ENCODE data around the gene FOLH1.
"Not testable (repeated sequence)": the region's sequence is repeated elsewhere in the genome, so short reads cannot be mapped to it uniquely, and the experiment has no call there.

The FOLH1 gene

DNA sequence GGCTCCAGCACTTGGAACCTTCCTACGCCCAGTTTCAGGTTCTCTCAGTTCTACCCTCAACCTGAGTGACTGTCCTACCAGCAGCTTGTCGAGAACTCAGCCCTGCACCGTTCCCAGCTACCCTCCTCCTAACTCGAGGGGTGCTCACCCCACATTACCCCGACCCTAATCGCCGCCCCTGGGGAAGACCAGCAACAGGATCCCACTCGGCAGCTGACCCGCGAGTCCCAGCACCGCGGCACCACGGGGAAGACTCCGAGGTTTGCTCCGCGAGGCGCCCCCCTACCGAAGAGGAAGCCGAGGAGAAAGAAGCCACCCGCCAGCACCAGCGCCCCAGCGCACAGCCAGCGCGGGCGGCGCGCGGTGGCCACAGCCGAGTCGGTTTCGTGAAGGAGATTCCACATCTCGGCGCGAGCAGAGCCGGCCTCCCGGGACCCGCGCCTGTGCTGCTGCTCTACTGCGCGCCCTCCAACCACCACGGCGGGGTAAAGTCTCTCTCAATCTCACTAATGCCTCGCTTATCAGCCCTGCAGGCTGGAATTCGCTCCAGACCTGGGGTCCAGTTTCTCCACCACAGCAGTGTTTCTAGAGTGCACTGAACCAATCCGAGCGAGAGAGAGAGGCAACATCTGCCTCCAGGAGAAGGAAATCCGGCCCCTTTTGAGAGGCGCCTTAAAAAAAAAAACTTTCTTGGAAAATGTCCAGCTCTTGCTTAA is at the start of gene FOLH1:
Gene FOLH1, minus strand, starts transcription at position 597 of the 716 bp plus-strand sequence. Its CDS starts 193 bp downstream, at position 404.
- no peak for DNase-seq (ENCODE audit: low read depth in 2 of 3, low spot score in 2 of 3)

DNA sequence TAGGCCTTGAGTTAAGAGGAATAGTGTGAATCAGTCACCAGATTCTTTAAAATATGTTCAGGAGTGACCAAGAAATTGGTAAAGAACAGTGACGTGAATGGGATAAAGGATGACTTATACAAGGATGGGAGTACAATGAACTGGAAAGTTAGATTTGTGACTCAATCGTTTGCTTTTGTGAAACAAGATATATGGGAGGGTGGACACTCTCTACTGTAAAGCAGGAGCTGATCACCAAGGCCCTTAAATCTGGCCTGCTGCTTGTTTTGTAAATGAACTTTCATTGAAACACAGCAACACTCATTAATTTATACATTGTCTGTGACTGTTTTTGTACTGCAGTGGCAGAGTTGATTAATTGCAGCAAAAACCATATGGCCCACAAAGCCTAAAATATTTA is 46.7 kb upstream of the FOLH1 start:
- not testable (repeated sequence) for DNase-seq (ENCODE audit: low read depth in 2 of 3, low spot score in 2 of 3)

DNA sequence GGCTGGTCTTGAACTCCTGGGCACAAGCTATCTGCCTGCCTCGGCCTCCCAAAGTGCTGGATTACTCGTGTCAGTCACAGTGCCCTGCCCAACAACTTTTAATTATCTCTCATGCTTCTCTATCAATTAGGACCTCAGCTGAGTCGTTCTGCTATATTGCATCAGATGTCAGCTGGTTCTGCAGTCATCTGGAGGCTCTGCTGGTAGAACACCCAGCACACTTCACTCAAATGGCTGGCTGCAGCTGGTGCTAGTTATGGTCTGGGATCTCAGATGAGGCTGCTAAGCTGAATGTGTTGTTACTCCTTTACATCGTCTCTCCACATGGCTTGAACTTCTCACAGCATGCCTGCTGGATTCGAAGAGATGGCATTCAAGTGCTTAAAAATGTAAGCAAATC is 42.8 kb upstream of the FOLH1 start:
- DNase-seq (ENCODE audit: low read depth in 2 of 3, low spot score in 2 of 3): not testable (repeated sequence)

DNA sequence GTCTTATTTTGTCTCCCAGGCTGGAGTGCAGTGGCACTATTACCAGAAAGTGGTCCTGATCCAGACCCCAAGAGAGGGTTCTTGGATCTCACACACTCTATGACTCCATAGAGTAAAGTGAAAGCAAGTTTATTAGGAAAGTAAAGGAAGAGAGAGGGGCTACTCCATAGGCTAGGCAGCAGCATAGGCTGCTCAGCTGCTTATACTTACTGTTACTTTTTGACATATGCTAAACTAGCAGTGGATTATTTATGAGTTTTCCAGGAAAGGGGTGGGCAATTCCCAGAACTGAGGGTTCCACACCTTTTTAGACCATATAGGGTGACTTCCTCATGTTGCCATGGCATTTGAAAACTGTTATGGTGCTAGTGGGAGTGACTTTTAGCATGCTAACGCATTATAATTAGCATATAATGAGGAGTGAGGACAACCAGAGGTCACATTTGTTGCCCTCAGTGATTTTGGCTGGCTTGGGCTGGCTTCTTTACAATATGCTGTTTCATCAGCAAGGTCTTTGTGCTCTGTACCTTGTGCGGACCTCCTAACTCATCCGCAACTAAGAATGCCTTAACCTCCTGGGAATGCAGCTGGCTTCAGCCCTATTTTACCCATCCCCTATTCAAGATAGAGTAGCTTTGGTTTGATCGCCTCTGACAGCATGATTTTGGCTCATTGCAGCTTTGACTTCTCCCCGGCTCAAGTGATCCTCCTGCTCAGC is 42.2 kb upstream of the FOLH1 start:
- DNase-seq (ENCODE audit: low read depth in 2 of 3, low spot score in 2 of 3): not testable (repeated sequence)

DNA sequence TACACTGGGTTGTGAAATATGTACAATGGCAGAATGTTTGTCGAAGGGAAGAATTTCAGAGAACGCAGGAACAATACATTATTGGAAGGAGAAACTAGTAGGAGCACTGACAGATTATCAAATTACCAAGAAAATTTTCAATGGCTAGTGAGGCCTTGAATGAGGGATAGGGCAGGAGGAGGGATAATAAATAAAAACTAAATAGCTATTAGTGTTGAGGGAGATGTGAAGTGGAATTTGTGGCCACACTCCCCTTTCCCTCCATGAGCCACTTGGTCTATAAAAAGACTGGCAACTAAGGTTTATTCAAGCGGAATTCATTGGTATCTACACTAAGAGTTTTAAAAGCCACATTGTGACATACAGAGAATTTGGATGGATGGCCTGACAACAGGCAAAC is 41.0 kb upstream of the FOLH1 start:
- not testable (repeated sequence) for DNase-seq (ENCODE audit: low read depth in 2 of 3, low spot score in 2 of 3)

DNA sequence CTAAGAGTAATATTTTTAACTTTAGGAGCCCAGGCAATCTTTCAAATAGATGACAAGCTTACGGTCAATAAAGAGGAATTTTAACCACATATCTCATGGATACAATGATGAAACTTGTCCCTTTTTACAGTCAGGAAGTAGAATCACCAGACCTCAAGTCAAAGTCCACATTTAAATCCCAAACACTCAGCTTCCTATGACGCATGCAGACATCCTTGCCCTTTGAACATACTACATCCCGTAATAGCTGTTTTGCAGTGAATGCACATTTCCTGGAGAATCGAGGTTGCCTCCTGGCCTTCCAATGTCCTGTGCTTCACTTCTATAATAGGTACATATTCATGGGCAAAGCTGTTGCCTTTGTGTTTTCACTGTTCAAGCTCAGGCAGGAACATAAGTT is 25.3 kb upstream of the FOLH1 start:
- not testable (repeated sequence) for DNase-seq (ENCODE audit: low read depth in 2 of 3, low spot score in 2 of 3)

DNA sequence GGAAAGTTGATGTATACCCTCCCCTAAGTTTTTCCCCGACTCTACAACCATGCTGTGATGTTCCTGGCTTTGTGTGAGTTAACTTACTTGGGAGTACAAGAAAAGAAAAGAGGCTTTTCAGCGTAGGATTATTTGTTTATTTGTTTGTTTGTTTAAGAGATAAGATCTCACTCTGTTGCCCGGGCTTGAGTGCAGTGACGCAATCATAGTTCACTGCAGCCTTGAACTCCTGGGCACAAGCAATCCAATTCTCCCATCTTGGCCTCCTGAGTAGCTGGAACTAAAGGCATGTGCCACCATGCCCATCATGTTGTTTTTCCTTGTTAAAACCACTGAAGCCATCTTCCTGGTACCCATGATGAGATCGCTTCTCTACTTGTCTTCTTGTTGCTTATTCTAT is 24.6 kb upstream of the FOLH1 start:
- not testable (repeated sequence) for DNase-seq (ENCODE audit: low read depth in 2 of 3, low spot score in 2 of 3)

DNA sequence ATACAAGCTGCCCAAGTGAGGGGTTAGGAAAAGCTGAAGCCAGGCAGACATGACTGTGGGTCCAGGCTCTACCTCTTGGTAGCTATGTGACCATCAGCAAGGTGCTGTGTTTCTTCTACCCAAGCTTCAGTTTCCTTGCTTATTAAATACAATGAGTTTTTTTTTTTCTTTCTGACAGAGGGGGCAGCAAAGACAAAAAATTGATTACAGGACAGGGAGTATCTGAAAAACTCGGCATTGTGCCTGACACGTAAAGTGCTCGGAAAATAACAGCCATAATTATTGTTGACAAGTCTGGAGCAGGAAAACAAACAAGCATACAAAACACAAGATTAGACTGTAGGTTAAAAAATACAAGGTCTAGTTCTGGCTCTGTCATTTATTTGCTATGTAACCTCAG is 23.3 kb upstream of the FOLH1 start:
- not testable (repeated sequence) for DNase-seq (ENCODE audit: low read depth in 2 of 3, low spot score in 2 of 3)

DNA sequence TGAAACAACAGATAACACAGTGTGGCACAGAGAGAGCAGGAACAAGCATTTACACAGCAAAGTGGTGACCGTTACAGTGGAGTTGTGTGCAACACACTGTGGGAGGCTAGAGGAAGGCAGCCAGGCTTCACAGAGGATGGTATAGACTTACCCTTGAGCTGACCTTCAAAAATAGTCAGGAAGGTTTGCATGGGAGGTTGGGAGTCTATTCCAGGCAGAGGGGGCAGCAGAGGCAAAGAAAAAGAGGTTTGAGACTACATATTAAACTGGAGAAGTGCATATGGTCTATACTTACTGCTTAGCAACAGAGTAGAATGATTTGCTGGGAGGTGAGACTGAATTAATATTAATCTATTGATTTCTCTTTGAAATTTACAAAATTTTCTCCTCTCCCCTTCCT is 22.1 kb upstream of the FOLH1 start:
- not testable (repeated sequence) for DNase-seq (ENCODE audit: low read depth in 2 of 3, low spot score in 2 of 3)

DNA sequence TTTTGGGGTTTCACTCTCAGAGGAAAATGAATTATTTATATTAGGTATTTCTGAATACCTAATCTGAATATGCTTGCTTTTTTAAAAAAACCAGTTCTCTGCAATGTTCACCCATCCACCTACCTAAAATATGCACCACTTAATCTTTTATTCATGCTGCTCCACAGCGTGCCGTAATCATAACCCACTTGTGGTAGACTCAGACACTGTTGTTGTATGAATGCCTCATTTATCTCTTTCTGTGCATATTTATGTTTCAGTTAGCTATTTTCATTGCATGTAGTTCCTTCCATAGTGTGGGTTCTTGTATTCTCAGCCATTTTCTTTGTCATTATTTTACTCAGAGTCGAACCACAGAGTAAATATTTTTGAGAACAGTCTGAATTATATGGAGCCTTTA is 21.6 kb upstream of the FOLH1 start:
- not testable (repeated sequence) for DNase-seq (ENCODE audit: low read depth in 2 of 3, low spot score in 2 of 3)

DNA sequence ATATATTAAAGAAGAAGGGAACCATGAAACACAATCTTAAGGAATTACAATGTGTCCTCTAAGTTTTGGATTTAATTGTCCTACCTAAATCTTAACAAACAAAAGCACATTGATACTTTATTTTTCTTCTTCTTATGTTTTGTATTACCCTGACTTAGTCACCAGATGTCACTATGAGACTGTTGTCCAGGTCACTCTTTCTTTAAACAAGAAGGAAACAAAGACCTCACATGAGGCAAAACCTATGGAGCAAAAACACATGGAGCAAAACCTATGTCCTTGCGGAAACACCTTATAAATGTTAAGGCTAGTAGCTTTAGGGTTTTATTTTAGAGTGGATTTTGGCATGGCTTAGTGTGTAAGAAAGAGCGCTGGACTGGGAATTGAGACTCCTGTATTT is 20.7 kb upstream of the FOLH1 start:
- DNase-seq (ENCODE audit: low read depth in 2 of 3, low spot score in 2 of 3): not testable (repeated sequence)

DNA sequence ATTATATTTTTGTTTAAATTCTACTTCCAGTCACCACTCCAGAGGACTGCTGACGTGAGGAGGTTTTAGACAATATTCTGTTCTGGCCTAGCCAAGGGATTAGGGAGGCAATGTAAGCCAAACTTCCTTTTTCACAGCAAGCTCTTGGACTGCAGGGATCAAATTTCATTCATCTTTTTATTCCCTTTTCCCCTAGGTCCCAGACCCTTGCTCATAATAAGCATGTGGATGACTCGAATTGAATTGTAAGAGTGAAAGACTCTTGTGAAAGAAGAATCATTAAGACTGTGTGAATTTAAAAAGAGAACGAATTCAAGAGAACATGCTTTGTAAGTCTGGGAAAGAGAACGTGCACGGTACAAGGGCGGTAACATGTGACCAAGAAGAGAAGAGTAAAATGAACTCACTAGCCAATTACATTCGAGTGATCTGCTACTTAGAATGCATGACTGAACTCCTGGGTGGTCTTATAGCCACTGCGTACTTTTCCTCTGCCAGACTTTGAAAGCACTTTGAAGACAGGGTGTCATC is 16.9 kb upstream of the FOLH1 start:
- DNase-seq (ENCODE audit: low read depth in 2 of 3, low spot score in 2 of 3): not testable (repeated sequence)

DNA sequence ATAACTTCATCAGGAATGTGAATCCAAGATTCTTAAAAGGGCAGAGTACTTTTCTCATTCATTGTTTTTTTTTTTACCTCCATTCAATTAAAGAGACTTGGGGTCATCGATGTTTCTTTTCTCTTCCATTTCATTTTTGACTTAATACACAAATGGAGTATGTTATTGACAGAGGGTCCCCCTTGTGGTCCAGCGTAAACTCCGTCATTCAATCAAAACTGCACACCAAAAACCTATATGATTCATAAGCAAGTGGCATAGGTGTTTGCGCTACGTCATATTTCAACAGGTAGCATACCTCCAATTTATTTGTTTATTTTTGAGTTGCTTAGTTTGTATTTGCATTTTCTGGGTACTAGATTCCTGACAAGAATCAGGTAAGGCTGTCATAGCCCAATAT is 12.7 kb upstream of the FOLH1 start:
- DNase-seq (ENCODE audit: low read depth in 2 of 3, low spot score in 2 of 3): no peak

DNA sequence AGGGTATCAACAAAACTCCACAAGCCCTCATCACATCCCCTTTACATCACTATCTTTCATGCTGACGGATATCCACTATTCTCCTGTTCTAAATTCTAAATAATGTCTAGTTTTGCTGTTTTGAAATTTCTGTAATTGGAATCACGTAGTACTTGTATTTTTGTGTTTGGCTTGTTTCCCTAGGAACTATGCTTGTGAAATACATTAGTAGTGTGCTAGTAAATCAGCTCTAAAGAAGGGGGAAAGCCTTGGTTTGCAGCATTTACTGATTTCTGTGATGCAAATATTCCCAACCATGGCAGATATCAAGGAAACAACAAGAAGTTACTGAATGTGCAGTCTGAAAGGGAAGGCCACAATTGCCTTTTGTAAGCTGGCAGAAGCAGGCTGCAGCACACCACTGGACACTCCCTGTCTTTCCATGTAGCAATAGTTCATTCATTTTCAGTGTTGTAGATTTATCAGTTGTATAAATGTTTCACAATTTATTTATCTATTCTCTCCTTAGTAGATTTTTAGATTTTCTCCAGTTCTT is 4.7 kb upstream of the FOLH1 start:
- DNase-seq (ENCODE audit: low read depth in 2 of 3, low spot score in 2 of 3): no peak

DNA sequence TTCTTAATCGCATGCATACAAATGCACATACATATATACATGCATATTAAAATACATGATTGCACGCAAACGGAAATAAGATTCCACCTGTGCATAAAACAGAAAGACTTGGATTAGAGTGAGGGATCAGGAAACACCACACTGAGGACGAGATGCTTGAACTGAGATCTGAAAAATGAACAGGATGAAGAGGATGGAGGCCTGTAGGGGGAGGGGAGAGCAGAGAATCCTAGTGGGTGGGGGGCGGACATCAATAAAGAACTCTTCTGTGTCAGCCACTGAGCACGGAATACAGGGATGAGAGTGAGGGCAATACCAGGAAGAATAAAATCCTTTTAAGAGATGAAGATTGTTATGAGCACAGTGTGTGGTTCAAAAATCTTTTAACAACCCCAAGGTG is 1.4 kb downstream of the FOLH1 start:
- DNase-seq (ENCODE audit: low read depth in 2 of 3, low spot score in 2 of 3): not testable (repeated sequence)

DNA sequence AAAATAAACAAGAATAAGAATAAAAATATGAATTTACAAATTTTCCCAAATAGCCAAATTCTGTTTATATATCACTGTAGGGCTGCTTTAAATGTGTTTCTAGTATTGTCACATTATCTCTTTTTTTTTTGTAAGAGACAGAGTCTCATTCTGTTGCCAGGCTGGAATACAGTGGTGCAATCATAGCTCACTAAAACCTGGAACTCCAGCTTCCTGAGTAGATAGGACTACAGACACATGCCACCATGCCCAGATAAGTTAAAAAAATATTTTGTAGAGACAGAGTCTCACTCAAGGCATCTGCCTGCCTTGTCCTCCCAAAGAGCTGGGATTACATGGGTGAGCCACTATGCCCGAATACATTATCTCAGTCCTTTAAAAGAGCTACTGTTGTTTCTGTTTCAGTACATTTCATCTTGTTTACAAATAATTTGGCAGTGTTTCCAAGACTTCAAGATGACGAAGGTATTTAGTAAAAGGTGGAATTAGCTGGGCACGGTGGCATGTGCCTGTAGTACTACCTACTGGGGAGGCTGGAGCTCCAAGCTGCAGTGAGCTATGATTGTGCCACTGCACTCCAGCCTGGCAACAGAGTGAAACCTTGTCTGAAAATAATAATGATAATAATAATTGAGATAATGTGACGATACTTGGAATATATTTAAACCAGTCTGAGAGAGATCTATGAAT is 6.0 kb downstream of the FOLH1 start:
- no peak for DNase-seq (ENCODE audit: low read depth in 2 of 3, low spot score in 2 of 3)

DNA sequence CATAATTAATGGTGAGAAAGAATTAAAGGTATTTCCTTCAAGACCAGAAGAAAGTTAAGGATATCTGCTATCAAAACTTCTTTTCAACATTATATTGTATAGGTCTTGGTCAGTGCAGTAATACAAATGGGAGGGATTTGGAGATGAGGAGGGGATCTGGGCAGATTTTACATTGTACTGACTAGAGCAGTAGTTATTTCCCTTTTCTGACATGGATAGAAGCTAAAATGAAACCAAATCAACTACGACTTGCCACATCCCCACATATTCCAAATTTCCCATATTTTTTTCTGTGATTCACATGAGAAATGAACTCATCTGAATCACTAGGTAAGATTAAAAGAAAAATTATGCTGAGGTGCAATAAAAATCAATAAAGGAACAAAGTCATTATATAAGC is 11.6 kb downstream of the FOLH1 start:
- not testable (repeated sequence) for DNase-seq (ENCODE audit: low read depth in 2 of 3, low spot score in 2 of 3)

DNA sequence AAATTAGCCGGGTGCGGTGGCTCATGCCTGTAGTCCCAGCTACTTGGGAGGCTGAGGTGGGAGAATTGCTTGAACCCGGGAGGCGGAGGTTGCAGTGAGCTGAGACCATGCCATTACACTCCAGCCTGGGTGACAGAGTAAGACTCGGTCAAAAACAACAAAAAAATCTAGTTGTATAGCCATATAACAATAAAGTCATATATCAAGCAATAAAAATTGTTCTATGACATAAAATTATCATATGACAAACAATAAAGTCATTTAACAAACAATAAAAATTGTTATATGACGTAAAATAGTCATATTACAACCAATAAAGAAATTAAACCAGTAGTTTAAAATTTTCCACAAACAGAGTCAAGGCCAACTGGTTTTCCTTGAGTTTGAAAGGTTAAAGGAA is 12.4 kb downstream of the FOLH1 start:
- not testable (repeated sequence) for DNase-seq (ENCODE audit: low read depth in 2 of 3, low spot score in 2 of 3)

DNA sequence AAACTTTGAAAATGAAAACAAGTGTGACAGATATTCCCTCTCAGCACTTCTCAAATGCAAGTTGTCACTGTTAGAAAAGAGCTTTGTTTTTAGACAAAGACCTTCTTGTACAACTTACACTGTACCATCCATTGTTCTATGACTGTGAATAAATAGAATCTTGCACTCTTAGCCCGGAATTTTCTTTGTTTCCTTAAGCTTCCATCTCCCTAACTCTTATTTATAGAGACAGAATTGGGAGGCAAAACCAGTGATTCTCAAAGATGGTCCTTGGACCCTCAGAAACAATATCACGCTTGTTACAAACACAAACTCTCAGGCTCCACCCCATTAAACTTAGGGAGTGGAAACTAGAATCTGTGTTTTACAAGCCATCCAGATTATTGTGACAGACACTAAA is 18.1 kb downstream of the FOLH1 start:
- not testable (repeated sequence) for DNase-seq (ENCODE audit: low read depth in 2 of 3, low spot score in 2 of 3)

DNA sequence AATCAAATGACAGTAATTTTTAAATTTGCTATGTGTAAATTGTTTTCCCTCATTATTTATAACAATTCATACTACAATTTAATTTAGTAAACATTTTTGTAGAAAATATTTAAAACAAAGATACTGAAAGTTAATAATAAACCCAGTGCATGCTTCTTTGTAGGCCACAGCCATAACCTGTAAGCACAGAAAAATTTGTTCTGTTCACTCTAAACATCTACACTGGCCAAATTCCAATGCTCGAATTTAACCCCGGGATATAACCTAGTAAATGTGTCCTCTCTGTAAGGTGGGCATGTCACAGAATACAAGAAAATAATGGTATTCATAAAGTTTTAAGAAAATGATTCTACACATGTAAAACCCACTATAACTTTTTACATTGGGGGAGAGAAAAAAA is 22.2 kb downstream of the FOLH1 start:
- DNase-seq (ENCODE audit: low read depth in 2 of 3, low spot score in 2 of 3): not testable (repeated sequence)

DNA sequence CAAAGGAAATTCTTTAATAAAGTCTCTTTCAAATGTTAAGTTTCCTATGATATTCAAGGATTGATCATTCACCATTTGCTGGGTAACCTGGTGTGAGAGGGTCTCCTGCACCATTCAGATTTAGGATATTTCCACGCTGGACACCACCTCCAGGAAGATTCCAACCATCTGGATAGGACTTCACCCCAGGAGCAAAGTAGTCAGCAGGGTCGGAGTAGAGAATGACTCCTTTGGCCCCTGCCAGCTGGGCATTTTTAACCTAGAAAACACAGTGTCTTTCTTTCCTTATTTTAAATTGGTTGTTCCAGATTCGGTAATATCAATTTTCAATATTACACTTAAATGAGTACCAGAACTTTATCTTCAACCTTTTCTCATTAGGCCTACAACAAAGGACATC is 22.8 kb downstream of the FOLH1 start:
- not testable (repeated sequence) for DNase-seq (ENCODE audit: low read depth in 2 of 3, low spot score in 2 of 3)

All from activated CD8-positive, alpha-beta memory T cell treated with anti-CD3 and anti-CD28 coated beads for 48 hours (primary cell).